ENCODE results near the gene MAGI1.

Gene MAGI1

DNA sequence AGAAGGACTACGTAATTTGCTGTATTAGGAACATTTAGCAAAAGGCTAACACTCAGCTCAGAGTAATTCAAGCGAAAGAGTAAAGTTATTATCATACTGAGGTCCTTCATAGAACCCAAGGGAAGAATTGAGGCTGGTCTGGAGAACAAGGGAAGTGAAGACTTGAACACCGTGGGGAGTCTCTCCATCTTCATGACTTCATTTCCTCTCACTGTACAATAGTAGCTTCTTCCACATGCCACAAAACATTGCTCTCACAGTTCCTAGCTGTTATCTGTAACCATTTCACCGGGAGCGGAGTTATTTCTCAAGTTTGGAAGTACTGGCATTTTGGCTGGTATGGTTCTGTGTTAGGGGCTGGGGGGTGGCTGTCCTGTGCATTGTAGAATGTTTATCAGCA lies 69.7 kb downstream of the MAGI1 start:
- no peak for DNase-seq

DNA sequence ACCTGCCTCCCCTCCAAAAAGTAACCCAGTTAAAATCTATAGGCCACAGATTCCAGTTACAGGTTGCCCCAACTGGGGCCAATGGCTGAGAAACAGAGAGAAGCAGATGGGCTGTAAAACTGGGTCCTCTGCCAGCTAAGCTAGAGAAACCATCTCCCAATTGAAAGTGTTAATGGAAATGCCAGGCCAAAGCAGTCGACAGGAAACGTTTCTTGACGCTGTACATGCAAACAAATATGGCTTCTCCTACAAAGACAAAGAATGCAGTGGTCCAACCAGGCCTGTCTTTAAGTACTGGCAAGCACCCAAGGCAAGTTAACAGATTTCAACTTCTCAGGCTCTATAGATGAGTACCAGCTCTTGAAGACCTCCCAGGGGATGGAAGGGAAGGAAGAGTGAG lies 71.3 kb downstream of the MAGI1 start:
- DNase-seq: no peak

DNA sequence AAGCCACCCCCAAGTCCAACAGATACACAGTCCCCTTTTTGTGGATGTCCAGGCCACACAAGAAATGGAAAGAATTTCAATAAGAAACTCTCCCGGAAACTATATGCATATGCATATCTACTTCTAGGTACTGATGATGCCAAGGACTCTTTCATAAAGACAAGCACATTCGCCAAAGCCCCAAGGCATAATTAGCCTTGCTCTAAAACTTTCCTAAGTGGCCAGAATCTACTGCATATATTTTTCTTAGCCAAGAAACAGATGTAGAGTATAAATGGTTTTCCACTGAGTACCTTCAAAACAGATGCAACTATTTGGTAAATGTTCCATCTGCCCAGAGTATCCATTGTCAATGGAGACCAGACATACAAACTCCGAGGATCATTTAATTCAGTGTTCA lies 73.9 kb downstream of the MAGI1 start:
- no peak for DNase-seq

DNA sequence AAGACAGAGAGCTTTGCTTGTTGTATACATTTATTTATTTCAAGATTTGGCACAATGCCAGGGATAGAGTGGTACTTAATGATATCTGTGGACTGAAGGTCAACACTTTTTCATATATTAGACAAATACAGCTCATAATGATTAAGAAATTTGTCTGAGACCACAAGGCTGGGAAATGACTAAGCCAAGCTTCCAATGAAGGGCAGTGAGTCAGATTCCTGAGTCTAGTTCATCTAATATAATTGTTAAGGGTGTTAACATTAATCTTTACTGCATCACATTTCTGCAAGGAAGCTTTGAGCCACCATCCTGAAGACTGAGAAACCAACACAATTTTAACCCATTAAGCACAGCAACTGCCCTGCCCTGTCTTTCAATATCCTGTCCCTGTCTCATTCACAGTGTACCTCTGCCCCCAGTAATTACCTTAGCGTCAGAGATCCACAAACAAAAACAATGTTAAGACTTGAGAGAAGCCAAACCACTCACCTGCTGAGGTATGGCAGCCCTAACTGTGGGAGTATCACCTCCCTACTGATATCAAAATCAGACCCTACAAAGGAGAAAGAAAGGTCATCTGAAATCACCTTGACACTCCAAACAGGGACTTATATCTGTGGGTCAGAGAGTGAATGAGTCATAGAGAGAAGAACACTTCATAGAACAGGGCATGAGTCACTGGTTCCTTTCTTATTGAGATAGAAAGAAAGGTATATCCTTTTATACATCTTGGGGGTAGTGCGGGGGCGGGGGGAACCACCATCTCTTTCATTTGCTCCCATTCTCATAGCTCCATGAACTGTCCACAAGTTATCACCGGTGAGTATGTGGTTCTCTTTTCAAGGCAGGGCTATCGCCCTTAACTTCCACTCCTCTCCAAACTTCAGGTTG lies 74.7 kb downstream of the MAGI1 start:
- no peak for DNase-seq

DNA sequence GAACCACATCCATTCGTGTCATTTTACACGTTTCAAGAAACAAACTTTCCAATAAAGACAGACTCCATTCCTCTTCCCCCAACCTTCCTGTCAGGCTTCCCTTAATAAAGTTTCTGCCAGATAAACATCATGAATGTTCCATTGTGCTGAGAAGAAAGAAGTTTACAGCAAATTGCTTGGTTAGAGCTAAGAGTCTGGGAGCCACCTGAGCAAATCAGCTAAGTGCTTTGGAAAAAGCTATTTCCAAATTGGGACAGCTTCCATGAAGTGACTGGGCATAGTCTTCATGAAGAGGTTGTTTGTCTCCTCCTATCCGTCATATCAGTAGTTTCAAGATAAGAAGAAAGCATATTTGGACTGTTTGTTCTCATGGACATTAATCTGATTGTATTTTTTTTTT lies 77.0 kb downstream of the MAGI1 start:
- DNase-seq: no peak

DNA sequence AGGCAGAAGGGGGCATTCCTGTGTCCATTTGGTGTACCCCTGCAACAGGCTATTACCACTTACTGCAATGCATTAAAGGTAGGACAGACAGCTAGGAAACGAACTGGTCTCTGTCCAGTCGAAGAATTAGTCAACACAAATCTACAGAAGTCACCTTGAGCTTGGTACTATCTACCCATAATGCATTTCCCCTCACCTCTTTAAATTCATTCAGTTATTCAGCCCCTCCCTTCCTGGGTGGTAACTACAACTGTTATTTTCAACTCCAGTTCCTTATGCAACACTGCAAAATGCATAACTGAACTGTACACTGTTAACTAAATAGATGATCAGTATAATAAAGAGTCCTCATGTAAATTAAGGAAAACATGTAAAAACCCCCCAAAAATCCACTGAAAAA lies 77.6 kb downstream of the MAGI1 start:
- DNase-seq: no peak

DNA sequence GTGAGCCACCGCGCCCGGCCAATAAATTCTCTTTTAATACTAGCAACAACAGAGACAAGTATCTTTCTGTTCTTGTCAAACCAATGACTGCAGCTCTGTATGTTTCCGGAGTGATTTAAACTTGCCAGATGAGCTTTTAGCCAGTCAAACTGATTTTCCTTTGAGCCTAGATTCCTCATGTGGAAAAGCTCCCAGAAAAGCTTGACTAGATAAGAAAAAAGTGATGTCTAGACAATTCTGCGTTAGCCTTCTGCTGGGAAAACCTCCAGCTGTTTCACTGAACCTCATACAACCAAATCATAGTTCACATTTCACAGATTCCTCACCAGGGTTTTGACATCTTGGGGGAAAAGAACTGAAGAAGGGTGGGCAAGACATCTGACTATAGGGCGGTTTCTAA lies 78.6 kb downstream of the MAGI1 start:
- DNase-seq: no peak

DNA sequence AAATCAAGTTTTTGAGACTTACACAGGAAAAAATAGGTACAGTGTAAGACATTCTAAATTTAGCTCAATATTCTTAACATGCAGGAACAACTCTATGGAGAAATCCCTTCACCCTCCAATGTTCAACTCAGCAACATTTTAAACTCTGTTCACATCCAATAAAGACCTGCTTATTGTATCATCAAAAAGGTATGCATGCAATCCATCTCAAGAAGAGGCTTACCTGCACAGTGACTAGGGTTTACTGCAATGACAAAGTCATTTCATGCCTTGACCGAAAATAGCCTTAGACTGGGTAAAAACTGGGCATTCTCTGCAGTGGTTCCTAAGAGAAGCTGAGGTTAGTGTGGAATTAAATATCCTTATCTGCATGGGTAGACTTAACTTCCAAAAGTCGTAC lies 80.5 kb downstream of the MAGI1 start:
- no peak for DNase-seq

DNA sequence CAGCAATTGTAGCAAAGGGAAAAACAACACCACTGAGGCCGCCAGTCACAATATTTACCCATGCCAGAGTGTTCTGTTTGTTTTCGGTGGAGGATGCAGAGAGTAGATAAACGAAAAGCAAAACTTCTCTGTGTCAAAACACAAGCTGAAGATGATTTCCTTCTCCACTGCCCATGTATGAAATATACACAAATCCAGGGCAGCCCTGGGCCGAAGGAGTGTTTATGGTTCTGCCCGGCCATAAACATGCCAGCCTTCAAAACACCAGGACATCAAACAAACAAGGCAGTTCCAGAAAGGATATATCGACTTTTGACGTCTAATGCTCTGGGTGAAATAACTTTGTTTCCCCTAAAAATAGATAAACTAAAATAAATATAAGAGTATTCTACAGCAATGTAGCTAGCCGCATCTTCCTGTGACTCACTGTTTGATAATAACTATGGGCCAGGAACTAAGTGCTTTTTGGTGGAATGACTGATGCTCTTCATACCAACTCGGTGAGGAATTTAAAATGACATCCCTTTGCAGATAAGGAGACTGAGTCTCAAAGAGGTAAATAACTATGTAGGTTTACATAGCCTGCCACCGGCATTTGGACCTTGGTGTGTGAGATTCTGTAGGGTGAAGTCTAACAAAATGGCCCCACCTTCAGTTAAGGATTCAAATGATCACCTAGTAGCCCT lies 82.8 kb downstream of the MAGI1 start:
- DNase-seq: no peak

DNA sequence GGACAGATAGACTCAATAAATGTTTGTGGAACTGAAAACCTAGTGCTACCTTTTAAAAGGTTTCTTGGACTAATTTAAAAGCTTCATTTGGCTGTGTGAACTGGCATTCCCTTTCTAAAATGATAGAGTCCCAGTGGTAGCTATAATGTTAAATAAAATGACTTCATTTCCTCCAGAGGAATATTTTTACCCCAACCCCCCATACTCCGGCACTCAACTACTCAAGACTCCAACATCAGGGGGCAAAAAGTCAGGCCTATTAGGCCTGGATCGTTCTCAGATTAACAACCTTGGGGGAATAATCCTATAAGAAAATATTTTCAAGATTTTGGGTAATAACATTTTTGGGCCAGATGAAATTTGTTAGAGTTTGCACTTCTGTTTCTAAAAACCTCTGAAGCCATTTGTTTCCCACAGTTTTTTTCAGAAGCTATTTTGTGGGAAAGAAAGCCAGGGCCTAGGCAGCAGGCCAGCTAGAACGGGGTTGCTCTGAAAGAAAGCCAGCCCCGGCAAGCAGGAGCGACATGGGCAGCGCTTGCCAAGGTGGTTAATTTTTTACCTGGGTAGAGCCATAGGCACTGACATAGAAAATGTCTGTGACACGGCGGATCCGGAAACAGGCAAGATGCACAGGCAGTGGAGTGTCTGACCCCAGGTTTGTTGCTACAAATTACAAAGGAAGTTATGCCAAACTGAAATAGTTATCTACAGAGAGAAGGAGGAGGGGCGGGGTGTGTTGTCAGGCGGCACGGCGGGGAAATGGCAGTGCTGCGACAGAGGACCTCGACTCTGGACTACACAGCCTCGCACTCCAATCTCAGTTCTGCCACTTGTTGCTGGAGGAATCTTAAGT lies 84.6 kb downstream of the MAGI1 start:
- DNase-seq: no peak

DNA sequence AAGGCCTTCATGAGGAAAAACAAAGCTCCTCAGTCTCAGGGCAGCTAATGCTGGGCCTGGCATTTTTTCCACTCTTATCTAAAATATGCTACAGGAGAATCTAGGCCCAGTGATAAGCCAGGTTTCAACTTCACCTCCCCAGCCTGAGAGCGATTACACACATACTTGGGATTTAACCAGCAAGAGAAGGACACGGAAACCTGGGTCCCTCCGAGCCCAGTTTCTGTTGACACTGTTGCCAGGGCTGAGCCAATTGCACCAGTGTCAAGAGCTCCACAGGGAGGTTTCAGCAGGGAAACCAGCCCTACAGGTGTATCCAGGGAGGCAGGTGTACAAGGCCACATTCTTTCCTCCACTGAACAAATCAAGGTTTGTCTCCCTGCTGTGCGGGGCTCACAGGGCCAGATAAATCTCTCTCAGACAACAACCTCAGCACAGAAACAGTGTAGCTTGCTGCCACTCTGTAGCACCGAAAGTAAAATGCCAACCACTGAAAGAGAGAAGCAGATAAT lies 85.4 kb downstream of the MAGI1 start:
- DNase-seq: no peak

DNA sequence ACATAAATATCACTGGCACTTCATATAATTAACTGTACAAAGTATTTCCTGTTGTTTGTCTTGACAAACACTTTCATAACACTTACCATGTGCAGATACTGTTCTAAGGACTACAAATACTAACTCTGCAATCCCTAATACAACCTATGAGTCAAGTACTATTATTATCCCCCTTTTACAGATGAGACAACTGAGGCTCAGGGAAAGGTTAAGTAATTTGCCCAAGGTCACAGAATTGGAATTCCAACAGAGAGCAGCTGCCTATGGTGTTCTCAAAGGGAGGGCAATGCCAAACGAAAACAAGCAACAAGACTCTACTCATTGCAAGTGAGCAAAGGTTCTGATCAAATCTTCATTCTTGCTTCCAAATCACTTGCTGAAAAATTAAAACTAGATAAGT lies 85.9 kb downstream of the MAGI1 start:
- DNase-seq: no peak

DNA sequence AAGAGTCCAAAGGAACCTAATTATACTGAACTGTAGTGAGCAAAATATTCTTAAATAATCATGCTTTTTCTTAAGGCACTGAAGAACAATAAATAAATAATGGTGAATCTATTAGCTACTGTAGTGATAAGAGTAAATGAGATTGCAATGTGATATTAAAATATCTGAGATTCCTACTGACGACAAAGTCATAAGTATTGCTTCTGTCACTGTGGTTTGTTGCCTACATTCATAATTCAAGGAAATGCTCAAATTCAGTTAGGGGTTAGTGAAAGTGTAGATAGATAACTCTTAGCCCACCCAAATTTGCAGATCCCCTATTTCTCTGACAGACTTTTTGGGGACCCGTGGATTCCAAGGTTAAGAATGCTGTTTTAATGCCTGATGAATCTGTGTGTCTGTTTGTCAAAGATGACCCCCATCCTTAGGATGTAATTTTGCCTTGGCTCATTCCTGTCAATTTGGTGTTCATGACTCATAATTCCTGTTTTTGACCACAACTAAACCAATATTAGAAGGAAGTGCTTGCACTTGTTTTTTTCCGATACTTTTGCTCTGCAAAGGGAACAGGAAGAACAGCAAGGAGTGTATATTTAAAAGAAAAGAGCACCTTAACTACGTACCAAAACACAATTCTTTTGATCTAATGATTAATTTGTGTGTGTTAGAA lies 86.7 kb downstream of the MAGI1 start:
- DNase-seq: no peak

DNA sequence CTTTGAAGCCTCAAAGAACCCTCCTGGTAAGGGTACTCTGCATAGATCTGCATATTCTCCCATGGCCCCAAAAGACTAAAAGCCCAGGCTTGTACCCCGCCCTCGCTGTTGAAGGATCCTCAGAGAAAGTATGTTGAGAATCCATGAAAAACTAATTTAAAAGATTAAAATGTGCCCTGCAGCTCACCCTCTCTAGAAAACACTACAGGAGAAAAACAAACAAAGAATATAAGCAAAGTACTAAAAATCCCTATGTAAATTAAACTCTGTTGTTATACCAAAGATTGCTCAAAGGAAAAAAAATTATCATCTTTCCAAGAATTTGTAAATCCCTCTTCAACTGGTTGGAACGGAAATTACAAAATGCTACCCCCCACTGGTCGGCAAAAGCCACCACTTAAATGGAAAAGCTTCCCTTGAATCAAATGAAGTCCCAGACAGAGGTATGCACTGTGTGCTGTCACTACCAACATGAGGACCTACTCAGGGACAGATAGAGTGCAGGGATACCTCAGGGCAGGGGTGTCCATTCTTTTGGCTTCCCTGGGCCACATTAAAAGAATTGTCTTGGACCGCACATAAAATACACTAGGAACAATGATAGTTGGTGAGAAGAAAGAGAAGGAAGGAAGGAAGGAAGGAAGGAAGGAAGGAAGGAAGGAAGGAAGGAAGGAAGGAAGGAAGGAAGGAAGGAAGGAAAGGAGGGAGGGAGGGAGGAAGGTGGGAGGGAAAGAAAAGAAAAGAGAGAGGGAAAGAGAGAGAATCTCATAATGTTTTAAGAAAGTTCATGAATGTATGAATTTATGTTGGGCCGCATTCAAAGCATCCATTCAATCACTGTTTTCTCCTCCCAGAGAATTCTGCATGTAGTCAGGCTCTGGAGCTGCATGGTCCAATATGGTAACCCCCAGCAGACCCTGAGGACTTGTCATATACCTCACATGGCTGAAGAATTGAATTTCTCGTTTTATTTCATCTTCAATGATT lies 88.1 kb downstream of the MAGI1 start:
- DNase-seq: no peak

DNA sequence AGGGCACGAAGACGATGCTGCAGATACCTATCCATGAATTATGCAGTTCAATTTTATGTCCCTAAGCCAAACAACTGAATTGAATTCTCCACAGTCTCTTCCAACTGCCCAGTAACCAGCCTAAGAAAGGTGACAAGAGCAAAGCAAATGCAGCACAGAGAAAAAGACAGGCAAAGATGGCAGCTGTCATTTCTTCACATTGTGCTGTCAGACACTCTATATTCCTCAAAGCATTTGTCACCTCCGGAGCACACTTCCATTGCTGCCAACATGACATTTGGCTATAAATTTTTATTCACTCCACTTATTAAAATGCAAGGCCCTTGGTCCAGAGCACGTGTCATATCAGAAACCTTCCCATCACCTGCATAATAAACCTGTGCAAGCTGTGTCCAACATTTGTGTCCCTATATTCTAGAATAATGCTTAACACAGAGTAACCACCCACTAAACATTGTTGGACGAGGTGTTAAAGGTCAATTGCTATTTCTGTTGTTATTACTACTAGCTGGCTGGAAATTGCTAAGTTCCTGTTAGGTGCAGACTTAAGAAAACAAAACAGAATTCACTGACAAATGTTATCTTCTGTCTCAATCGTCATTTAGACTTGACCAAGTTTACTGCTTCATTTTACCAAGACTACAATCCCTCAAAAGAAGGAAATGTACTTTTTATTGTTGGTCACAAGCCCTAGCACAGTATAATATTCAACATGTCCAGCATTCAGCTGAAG lies 89.7 kb downstream of the MAGI1 start:
- DNase-seq: no peak

DNA sequence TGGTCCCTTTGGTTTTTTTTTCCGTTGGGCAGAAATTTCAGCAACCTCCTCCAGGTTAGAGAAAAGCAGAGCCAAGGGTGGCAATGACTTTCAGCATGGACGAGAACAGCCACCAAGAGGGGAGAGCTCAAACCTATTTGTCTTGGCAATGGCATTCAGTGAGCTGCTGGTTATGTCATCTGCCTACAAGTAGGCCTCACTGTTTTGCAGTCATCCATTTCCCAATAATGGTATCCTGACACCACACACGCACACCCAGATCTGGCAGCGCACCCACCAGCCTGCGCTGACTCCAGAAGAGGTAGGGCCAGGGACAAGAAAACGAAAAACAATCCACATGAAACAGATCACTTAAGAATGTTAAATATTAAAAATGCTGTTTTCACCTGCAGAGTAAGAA lies 92.3 kb downstream of the MAGI1 start:
- no peak for DNase-seq

DNA sequence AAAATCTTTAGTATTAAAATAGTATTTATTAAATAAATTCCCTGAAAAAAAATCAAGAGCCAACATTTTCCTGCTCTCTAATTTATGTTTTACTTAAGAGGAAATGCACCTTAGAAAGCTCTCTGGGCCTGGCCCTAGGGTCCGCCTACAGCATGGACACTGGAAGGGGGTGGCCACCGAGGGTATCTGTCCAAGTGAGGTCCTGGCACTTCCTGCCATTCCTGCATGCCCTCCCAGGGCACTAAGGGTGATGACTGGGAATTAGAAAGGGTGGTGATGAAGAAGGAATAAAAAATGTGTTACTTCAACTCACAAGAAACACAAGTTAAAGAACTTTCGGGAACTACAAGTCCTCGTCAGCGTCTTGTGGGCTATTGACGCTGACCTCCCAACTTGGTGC lies 92.8 kb downstream of the MAGI1 start:
- no peak for DNase-seq

DNA sequence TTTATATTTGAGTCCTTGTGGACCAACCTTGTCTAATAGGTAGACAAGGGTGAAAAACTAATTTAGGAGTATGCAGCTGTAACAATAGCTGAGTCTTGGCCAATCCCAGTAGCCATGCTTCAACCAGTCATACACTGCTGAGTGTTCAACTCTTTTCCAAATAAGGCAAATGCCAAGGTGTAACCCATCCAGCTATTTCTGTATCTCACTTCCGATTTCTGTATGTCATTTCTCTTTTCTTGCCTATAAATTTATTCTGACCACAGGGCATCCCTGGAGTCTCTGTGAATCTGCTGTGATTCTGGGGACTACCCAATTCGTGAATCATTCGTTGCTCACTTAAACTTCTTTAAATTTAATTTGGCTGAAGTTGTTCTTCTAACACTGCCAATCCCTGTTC lies 93.2 kb downstream of the MAGI1 start:
- DNase-seq: no peak

DNA sequence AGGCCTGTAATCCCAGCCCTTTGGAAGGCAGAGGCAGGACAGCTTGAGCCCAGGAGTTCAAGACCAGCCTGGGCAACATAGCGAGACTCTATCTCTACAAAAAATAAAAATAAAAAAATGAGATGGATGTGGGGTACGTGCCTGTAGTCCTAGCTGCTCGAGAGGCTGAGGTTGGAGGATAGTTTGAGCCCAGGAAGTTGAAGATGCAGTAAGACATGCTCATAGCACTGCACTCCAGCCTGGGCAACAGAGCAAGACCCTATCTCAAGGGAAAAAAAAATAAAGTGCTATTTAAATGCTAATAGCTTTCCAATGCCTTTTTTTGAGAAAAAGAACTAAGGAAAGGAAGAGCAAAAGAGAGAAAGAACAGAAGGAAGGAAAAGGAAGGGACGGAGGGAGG lies 94.5 kb downstream of the MAGI1 start:
- no peak for DNase-seq

DNA sequence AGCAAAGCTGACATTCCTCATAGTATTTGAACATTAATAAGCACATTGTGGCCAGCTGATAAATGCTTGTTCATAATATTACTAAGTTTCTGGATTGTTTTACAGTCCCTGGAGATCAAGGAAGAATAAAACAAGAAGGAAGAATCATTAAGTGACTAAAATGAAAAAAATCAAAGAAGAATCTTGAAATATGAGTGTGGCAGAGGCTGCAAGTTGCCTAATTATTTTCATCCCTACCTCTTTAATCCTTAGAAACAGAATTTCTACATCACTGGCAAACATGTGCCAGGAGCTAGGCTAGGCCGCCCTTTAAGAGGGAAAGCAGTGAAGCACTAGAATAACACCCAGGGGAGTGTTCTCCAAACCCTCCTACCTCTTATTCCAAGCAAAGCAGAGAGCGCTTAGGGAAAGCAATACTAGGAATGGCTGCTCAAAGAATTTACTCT lies 98.9 kb downstream of the MAGI1 start:
- no peak for DNase-seq

DNA sequence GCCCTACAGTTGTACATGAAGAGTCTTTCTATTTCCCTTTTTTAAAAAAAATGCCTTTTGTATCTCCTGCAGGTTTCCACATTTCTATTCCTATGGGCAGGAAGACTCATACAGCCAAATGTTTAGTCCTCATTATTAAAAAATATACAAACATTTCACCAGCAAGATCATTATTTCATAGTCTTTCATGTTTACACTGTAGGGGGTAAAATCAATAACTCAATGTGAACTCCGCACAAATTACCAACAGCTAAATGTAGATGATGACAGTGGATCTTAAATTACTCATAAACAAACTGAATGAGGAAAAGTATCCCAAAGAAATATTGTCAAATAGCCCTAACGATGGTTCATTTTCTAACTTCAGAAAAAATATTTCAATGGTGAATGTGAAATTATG lies 99.5 kb downstream of the MAGI1 start:
- DNase-seq: no peak
